Stimulated activated CD4-positive, alpha-beta T cell treated with anti-CD3 and anti-CD28 coated beads, Interleukin-4, amount 100 ng/mL, for 1 hour (primary cell): Measurements from ENCODE around the gene PLSCR1.

Experiments
- DNase-seq: peaks from one replicate; pipeline ENCODE4 v3.0.0-alpha.2; 2020

Gene PLSCR1

DNA sequence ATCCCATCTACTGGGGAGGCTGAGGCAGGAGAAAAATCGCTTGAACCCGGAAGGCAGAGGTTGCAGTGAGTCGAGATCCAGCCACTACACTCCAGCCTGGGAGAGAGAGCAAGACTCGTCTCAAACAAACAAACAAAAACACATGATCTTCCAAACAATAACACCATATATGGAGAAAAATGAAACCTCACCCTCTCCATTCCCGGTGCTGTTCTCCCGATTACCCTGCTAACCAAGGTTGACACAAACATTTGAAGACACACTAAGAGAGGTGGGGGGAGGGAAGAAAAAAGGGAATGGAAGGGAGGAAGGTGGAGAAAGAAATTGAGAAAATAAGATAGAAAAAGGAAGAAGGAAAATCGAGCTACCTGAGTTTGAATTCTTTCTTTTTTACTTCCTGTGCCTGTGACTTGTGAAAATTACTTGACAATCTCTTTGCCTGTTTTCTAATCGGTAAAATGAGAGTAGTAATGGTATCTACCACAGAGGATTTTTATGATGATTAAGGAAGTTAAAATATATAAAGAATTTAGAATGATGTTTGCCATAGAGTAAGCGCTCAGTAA is 73.9 kb downstream of the PLSCR1 start:
- no peak for DNase-seq

DNA sequence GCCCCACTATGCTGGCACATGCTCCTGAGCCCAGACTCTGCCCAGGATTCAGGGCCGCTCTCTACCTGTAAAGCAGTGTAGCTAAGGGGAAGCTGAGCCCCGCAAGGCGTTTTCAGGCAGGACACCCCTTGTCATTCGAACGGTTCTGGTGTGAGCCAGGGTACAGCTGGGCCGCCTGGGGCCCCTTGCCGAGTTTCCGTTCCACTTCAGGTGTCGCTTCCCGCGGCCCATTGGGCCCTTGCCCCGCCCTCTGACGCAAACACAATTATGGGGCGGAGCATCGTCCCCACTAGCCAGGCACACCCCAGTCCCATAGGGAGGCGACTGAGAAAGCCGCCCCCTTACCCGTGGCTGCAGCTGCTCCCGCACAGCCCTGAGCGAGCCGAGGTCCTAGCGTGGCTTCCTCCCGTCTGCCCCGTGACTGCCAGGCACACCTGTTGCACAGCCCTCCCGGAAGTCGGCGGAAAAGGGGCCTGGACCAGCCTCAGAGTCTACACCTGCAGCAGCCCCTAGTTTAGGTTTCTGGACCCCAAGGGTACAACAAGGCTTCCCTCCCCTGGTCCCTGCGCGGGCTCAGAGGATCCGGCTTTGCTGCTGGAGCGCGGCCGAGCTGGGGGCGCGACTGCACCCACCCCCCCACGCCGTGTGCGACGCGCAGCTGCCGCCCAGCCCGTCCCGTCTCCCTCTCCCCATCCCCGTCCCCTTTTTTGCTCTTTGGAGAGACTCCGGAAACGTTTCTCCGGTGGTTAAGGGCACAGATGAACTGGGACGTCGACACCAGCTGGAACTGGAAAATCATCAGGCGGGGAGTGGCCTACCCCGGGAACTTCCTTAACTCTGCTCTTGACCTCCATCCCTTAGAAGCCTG is 75.0 kb downstream of the PLSCR1 start, which contains the start of gene PLSCR2:
TSS of gene PLSCR2 (minus strand) at position 412 of the 868 bp plus-strand sequence. CDS start 9,657 bp downstream, outside the sequence.
- DNase-seq, result peak; percentile 68

DNA sequence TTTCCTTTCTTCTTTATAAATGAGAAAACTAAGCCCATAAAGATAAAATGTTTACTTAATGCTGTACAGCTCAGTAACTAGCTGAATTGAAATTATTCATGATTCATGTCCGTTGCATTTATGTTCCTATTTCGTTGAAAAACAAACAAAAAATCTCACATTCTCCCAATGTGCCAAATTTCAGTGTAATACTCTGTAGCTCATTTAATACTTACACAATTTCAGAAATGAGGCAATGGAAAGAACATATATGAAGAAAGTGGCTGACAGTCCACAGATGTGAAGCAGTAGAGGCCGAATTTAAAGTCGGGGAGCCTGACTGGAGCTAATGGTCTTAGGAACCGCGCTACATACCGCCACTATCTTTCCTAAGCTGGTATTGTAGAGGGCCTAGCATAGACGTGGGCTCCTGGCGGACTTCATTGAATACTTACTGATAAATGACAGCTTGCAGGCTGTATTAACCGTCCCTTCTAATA is 75.7 kb downstream of the PLSCR1 start:
- DNase-seq, result no peak

DNA sequence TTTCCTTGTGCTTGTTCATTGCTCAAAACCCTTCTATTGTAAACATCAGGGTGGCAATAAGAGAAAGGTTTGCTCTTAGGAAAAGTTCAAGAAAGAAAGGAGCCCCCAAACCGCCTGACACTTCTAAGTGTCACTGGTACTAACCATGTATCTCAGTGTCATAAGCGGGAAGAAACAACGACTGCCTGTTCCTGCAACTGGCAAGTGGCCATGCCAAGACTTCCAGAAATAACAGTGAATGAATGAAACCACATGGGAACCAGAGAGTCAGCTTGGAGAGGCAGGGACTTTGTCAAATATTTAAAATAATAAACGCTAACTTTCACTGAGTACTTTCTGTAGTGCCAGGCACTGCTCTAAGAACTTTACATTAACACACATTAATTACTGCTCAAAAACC is 76.2 kb downstream of the PLSCR1 start:
- no peak for DNase-seq

DNA sequence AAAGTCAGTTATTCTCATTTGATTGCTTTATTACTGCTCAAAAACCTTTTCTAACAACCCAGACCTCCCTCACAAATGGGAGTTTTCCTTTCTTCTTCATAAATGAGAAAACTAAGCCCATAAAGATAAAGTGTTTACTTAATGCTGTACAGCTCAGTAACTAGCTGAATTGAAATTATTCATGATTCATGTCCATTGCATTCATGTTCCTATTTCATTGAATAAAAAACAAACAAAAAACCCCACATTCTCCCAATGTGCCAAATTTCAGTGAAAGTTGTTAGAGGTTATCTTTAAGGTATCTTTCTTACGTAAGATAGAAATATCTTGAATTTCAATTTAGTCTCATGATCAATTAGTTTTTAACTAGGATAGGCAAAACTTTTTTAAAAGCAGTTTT is 77.8 kb downstream of the PLSCR1 start:
- no peak for DNase-seq

DNA sequence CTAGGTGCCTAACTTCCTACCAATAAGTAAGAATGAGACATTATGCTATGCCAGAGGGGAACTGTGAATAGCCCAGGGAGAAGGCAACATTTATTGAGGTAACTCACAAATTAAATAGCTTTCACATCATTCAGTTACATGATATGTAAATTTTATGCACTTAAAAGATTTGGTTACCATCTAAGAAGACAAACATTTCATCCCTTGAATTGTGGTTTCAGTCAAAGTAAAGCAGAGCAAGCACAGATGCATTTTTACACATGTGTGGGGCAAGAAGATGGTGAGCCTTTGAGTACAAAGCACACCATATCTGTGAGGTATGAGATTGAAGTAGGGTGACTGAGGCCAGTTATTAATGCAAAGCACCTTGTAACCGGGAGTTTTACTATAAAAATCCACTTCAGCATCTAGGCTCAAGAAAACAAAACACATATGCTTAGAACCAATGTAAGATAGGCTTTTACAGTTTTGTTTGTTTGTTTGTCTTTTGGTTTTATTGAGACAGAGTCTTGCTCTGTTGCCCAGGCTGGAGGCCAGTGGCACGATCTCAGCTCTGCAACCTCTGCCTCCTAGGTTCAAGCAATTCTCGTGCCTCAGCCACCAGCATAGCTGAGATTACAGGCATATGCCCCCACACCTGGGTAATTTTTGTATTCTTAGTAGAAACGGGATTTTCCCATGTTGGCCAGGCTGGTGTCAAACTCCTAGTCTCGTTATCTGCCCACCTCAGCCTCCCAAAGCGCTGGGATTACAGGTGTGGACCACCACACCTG is 78.5 kb downstream of the PLSCR1 start:
- no peak for DNase-seq
